ENCODE results near the gene DEPDC1B. TPM values are rescaled to one million over a fixed set of nuclear protein-coding genes. Genes with fewer than 3 reads are reported as not detected.
"Not testable (repeated sequence)": the region's sequence is repeated elsewhere in the genome, so short reads cannot be mapped to it uniquely, and the experiment has no call there.

Gene DEPDC1B
- total RNA-seq, 3 donors from 2014 or later: under 0.01 to 1.1 (median 0.29) TPM

GRCh38 chr5:60738461-60738860, 38.5 kb upstream of the DEPDC1B start:
- Histone ChIP-seq H3K27me3 (no peaks in the 10 kb centered on the region), H3K27ac (no peak overlapping the region), H3K36me3 (no peaks in the 10 kb centered on the region), H3K4me3 (no peak overlapping the region), H3K4me1 (no peaks in the 10 kb centered on the region), H3K9me3 (peaks cover 7 to 10% of the 10 kb centered on the region in 2 donors)
- no peak for DNase-seq (ENCODE audit: low spot score in 2 of 2)
- TF ChIP-seq POLR2A (IDR thresholded peaks at IDR 0.05): no peak
- TF ChIP-seq POLR2AphosphoS5 (IDR thresholded peaks at IDR 0.05): no peak
- TF ChIP-seq CTCF (IDR thresholded peaks at IDR 0.05): no peak
- intact Hi-C loops (cut with DNase I; ENCODE audit: low total_unique reads): no loop called here

- H3K36me3 ChIP-seq; DNase-seq (ENCODE audit: low spot score in 2 of 2); H3K27ac ChIP-seq; H3K9me3 ChIP-seq; H3K4me1 ChIP-seq; H3K4me3 ChIP-seq; H3K27me3 ChIP-seq: not testable (repeated sequence)
- intact Hi-C loops (cut with DNase I; ENCODE audit: low total_unique reads): loop anchor here (5.0 kb wide), 1 partner anchor 494 kb away; no protein-coding TSS in a partner anchor
Measured at GRCh38 chr5:60730858-60731257, 30.9 kb upstream of the DEPDC1B start.

GRCh38 chr5:60727033-60727679, 27.2 kb upstream of the DEPDC1B start:
- TF ChIP-seq POLR2AphosphoS5 (IDR thresholded peaks at IDR 0.05) (no peak), CTCF (IDR thresholded peaks at IDR 0.05) (no peak), POLR2A (IDR thresholded peaks at IDR 0.05) (no peak)
- Histone ChIP-seq H3K27ac (no peak overlapping the region), H3K27me3 (no peaks in the 10 kb centered on the region), H3K9me3 (no peaks in the 10 kb centered on the region), H3K4me1 (no peaks in the 10 kb centered on the region), H3K36me3 (no peaks in the 10 kb centered on the region), H3K4me3 (no peak overlapping the region)
- intact Hi-C loops (cut with DNase I; ENCODE audit: low total_unique reads): no loop called here
- no peak for DNase-seq (ENCODE audit: low spot score in 2 of 2)

- no peak for DNase-seq (ENCODE audit: low spot score in 2 of 2)
- intact Hi-C loops (cut with DNase I; ENCODE audit: low total_unique reads): no loop called here
- TF ChIP-seq POLR2AphosphoS5 (IDR thresholded peaks at IDR 0.05) (no peak), POLR2A (IDR thresholded peaks at IDR 0.05) (no peak), CTCF (IDR thresholded peaks at IDR 0.05) (no peak)
Measured at GRCh38 chr5:60724126-60724525, 24.2 kb upstream of the DEPDC1B start.

GRCh38 chr5:60722416-60722815, 22.4 kb upstream of the DEPDC1B start:
- H3K36me3 ChIP-seq: no peaks in the 10 kb centered on the region
- H3K27me3 ChIP-seq: no peaks in the 10 kb centered on the region
- H3K4me1 ChIP-seq: no peaks in the 10 kb centered on the region
- H3K27ac ChIP-seq: no peak overlapping the region
- no peak for DNase-seq (ENCODE audit: low spot score in 2 of 2)
- TF ChIP-seq POLR2A (IDR thresholded peaks at IDR 0.05): no peak
- no peak for TF ChIP-seq CTCF (IDR thresholded peaks at IDR 0.05)
- TF ChIP-seq POLR2AphosphoS5 (IDR thresholded peaks at IDR 0.05): no peak
- no peak overlapping the region for H3K4me3 ChIP-seq
- intact Hi-C loops (cut with DNase I; ENCODE audit: low total_unique reads): no loop called here
- H3K9me3 ChIP-seq: no peaks in the 10 kb centered on the region

More at GRCh38 chr5:60724126-60724525, 24.2 kb upstream of the DEPDC1B start:
- Histone ChIP-seq H3K27me3 (no peaks in the 10 kb centered on the region), H3K27ac (no peak overlapping the region), H3K9me3 (no peaks in the 10 kb centered on the region), H3K4me3 (no peak overlapping the region), H3K36me3 (no peaks in the 10 kb centered on the region), H3K4me1 (no peaks in the 10 kb centered on the region)
